C4-2B (cell line): ENCODE results near the gene TMEM116.

ENCODE experiments used
- CTCF ChIP-seq: fragments of 450-650 bp; conservative IDR thresholded peaks from 2 replicates; pipeline ENCODE4 v1.5.1; 2017; ENCODE audit warnings: mild to moderate bottlenecking
- ZFX ChIP-seq: fragments of 450-650 bp; IDR thresholded peaks from 2 replicates; pipeline ENCODE4 v1.6.1; 2017

GRCh38 chr12:111975161-111975931 is 37.6 kb downstream of the TMEM116 start:
- no peak for TF ChIP-seq CTCF
- TF ChIP-seq ZFX, result no peak
